MM.1S (cell line): ENCODE measurements around the gene TDP2.
"Not testable (repeated sequence)": the region's sequence is repeated elsewhere in the genome, so short reads cannot be mapped to it uniquely, and the experiment has no call there.

Experiments
- DNase-seq: peaks from one replicate; pipeline ENCODE4 v3.0.0-alpha.2; 2015
- H2AFZ ChIP-seq: fragments of 300-600 bp; sonication (generic); 2 replicates; pipeline ENCODE4 v1.6.0; 2016; ENCODE audit warnings: antibody characterized with exemption, low read length
- H3F3A ChIP-seq: fragments of 300-600 bp; sonication (generic); 2 replicates; pipeline ENCODE4 v1.6.1; 2016; ENCODE audit warnings: mild to moderate bottlenecking, antibody characterized with exemption, low read length, moderate library complexity, mixed read lengths; ENCODE audit not compliant: insufficient read depth
- H3K27ac ChIP-seq: fragments of 300-600 bp; sonication (generic); 2 replicates; pipeline ENCODE4 v1.5.1; 2016; ENCODE audit warnings: mild to moderate bottlenecking, low read length
- H3K27me3 ChIP-seq: fragments of 300-600 bp; sonication (generic); replicated peaks from 2 replicates; pipeline ENCODE4 v1.6.0; 2016; ENCODE audit warnings: low read length; ENCODE audit not compliant: insufficient read depth
- H3K36me3 ChIP-seq: fragments of 300-600 bp; sonication (generic); replicated peaks from 2 replicates; pipeline ENCODE4 v1.6.1; 2016; ENCODE audit warnings: mild to moderate bottlenecking, low read length, mixed read lengths; ENCODE audit not compliant: insufficient read depth
- H3K4me1 ChIP-seq: fragments of 300-600 bp; sonication (generic); 2 replicates; pipeline ENCODE4 v1.6.1; 2016; ENCODE audit warnings: low read length, mixed read lengths
- H3K4me2 ChIP-seq: fragments of 300-600 bp; sonication (generic); 2 replicates; pipeline ENCODE4 v1.6.0; 2016; ENCODE audit warnings: low read depth, low read length
- H3K4me3 ChIP-seq: fragments of 300-600 bp; sonication (generic); 2 replicates; pipeline ENCODE4 v1.5.1; 2016; ENCODE audit warnings: low read length, mixed read lengths
- H3K79me2 ChIP-seq: fragments of 300-600 bp; sonication (generic); 2 replicates; pipeline ENCODE4 v1.6.1; 2016; ENCODE audit warnings: mixed run types, low read length, mixed read lengths
- H3K9ac ChIP-seq: fragments of 300-600 bp; sonication (generic); 2 replicates; pipeline ENCODE4 v1.6.1; 2016; ENCODE audit warnings: low read length, mixed read lengths
- H3K9me2 ChIP-seq: fragments of 300-600 bp; sonication (generic); replicated peaks from 2 replicates; pipeline ENCODE4 v1.6.1; 2016; ENCODE audit warnings: mild to moderate bottlenecking, low read length, mixed read lengths; ENCODE audit not compliant: insufficient read depth
- H3K9me3 ChIP-seq: fragments of 300-600 bp; sonication (generic); replicated peaks from 2 replicates; pipeline ENCODE4 v1.6.1; 2016; ENCODE audit warnings: mild to moderate bottlenecking, low read length, mixed read lengths; ENCODE audit not compliant: insufficient read depth
- H4K20me1 ChIP-seq: fragments of 300-600 bp; sonication (generic); 2 replicates; pipeline ENCODE4 v1.6.1; 2016; ENCODE audit warnings: mild to moderate bottlenecking, low read length, moderate library complexity, mixed read lengths; ENCODE audit not compliant: insufficient read depth
- CTCF ChIP-seq: fragments of 300-600 bp; sonication (generic); IDR thresholded peaks from 2 replicates; pipeline ENCODE4 v1.5.1; 2016; ENCODE audit warnings: antibody characterized with exemption, low read length, mixed read lengths
- EZH2 ChIP-seq: fragments of 300-600 bp; sonication (generic); optimal IDR thresholded peaks from 2 replicates; pipeline ENCODE3; 2017; ENCODE audit warnings: low read depth, mild to moderate bottlenecking, antibody characterized with exemption, low read length, mixed read lengths
- EZH2phosphoT487 ChIP-seq: fragments of 300-600 bp; sonication (generic); IDR thresholded peaks from 2 replicates; pipeline ENCODE4 v1.6.1; 2018; ENCODE audit warnings: antibody characterized with exemption, low read length

The TDP2 gene

GRCh38 chr6:24668997-24669361 is 2.3 kb upstream of the TDP2 start:
- no peaks in the 10 kb centered on the region for H3K9me2 ChIP-seq
- H3K4me2 ChIP-seq = no peak overlapping the region
- DNase-seq = no peak
- H2AFZ ChIP-seq = no peak overlapping the region
- H3F3A ChIP-seq = peaks cover 8% of the 10 kb centered on the region; the same call in 1 of the 2 replicates
- no peak overlapping the region for H3K9ac ChIP-seq
- no peaks in the 10 kb centered on the region for H3K9me3 ChIP-seq
- H3K27me3 ChIP-seq = no peaks in the 10 kb centered on the region
- no peak overlapping the region for H3K27ac ChIP-seq
- H3K36me3 ChIP-seq = no peaks in the 10 kb centered on the region
- no peaks in the 10 kb centered on the region for H4K20me1 ChIP-seq
- H3K4me3 ChIP-seq = no peak overlapping the region
- TF ChIP-seq CTCF (no peak), EZH2 (no peak), EZH2phosphoT487 (no peak)
- H3K4me1 ChIP-seq = peaks cover 7% of the 10 kb centered on the region
- peaks cover 31% of the 10 kb centered on the region for H3K79me2 ChIP-seq

- H3K9me3 ChIP-seq, H3K27ac ChIP-seq, H3K27me3 ChIP-seq, H3K9me2 ChIP-seq, H3K9ac ChIP-seq, DNase-seq, H3K4me1 ChIP-seq, H3K36me3 ChIP-seq, H2AFZ ChIP-seq, H4K20me1 ChIP-seq, H3F3A ChIP-seq: not testable (repeated sequence)
- Histone ChIP-seq H3K4me2 (peak overlapping the region; percentile 89; the same call in 1 of the 2 replicates), H3K4me3 (peak overlapping the region; percentile 87; the same call in 1 of the 2 replicates), H3K79me2 (peaks cover 32% of the 10 kb centered on the region)
Measured at GRCh38 chr6:24668066-24668996, 1.6 kb upstream of the TDP2 start.

DNA sequence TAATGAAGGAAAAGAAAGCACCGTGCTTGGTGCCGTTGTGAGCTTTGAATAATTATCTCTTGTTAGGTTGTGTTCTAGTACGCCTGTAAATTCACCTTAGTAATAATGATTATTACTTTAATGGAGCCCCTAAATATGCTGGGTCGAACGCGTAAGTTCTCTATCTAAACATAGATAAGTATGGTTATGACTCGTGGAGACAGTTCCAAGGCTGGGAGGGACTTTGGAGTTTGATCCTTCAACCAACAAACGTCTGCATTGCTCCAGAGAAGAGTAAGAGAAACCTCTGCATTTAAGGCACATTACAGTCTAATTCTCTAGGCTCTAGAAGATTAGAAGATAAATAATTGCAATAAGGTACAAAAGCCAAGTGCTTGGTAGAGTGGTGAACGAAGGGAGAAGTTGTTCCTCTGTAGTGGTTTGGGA is 692 bp upstream of the TDP2 start:
- Histone ChIP-seq H3K4me1 (peaks cover 7% of the 10 kb centered on the region), H2AFZ (peak overlapping the region; percentile 99), H3K9me3 (no peaks in the 10 kb centered on the region), H3K36me3 (no peaks in the 10 kb centered on the region), H3K4me3 (peak overlapping the region; percentile 87), H3K9ac (peak overlapping the region; percentile 83), H3K27me3 (no peaks in the 10 kb centered on the region), H3K79me2 (peaks cover 37% of the 10 kb centered on the region), H3F3A (peaks cover 8% of the 10 kb centered on the region; the same call in 1 of the 2 replicates), H3K9me2 (no peaks in the 10 kb centered on the region), H4K20me1 (no peaks in the 10 kb centered on the region), H3K4me2 (peak overlapping the region; percentile 89), H3K27ac (peak overlapping the region; percentile 65)
- no peak for DNase-seq
- no peak for TF ChIP-seq CTCF
- TF ChIP-seq EZH2phosphoT487 = no peak
- no peak for TF ChIP-seq EZH2

- TF ChIP-seq EZH2phosphoT487 (no peak), EZH2 (no peak), CTCF (no peak)
- H3F3A ChIP-seq = peaks cover 8% of the 10 kb centered on the region; the same call in 1 of the 2 replicates
- H3K27me3 ChIP-seq = no peaks in the 10 kb centered on the region
- H3K27ac ChIP-seq = peak overlapping the region; percentile 58; the same call in 1 of the 2 replicates
- H3K4me3 ChIP-seq = peak overlapping the region; percentile 87
- peaks cover 7% of the 10 kb centered on the region for H3K4me1 ChIP-seq
- peaks cover 37% of the 10 kb centered on the region for H3K79me2 ChIP-seq
- peak overlapping the region; percentile 91 for H3K4me2 ChIP-seq
- H3K9me3 ChIP-seq = no peaks in the 10 kb centered on the region
- peak; percentile 46 for DNase-seq
- no peaks in the 10 kb centered on the region for H3K9me2 ChIP-seq
- no peaks in the 10 kb centered on the region for H3K36me3 ChIP-seq
- H4K20me1 ChIP-seq = no peaks in the 10 kb centered on the region
- peak overlapping the region; percentile 65 for H3K9ac ChIP-seq
- H2AFZ ChIP-seq = peak overlapping the region; percentile 86
Measured at GRCh38 chr6:24666097-24666640, 530 bp downstream of the TDP2 start.
